Measurements from ENCODE around the gene MACF1.

DNA sequence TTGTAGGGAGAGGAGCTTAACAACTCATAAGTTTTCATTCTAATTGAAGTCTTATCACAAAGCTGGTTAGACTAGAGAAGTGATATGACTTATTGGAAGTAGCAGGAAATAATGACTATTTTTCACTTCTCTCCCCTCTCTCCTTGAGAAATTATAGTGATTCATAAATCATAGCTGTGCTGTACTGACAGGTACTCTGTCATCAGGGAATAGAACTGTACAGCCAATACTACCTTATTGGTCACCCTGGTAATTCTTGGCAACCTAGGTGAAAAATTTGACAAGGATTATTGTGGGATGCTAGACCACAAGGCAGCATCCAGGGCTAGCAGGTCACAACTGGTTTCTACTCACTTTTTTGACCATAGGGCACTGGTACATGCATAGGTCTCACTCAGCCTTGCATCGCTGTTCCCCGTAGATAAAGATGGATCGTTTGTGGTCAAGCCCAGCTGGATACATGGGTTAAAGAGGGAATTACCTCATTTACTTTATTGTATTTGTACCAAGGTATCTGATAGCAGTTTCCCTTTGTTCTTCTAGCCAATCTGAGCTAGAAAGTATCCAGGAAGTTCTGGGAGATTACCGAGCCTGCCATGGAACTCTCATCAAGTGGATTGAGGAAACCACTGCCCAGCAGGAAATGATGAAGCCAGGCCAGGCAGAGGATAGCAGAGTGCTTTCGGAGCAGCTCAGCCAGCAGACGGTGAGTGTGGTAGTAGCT is 113.6 kb downstream of the MACF1 start:
- TF ChIP-seq, protein P1, sequence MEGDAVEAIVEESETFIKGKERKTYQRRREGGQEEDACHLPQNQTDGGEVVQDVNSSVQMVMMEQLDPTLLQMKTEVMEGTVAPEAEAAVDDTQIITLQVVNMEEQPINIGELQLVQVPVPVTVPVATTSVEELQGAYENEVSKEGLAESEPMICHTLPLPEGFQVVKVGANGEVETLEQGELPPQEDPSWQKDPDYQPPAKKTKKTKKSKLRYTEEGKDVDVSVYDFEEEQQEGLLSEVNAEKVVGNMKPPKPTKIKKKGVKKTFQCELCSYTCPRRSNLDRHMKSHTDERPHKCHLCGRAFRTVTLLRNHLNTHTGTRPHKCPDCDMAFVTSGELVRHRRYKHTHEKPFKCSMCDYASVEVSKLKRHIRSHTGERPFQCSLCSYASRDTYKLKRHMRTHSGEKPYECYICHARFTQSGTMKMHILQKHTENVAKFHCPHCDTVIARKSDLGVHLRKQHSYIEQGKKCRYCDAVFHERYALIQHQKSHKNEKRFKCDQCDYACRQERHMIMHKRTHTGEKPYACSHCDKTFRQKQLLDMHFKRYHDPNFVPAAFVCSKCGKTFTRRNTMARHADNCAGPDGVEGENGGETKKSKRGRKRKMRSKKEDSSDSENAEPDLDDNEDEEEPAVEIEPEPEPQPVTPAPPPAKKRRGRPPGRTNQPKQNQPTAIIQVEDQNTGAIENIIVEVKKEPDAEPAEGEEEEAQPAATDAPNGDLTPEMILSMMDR (IDR thresholded peaks at IDR 0.05) = no peak
- TF ChIP-seq EP300 (IDR thresholded peaks at IDR 0.05) = no peak

Data from esophagus muscularis mucosa (tissue), 3 donors.